H1 (cell line): ENCODE data around the gene PAX7. TPM values are rescaled to one million over a fixed set of nuclear protein-coding genes. Genes with fewer than 3 reads are reported as not detected.

Experiments used
- CTCF ChIA-PET: fragments of 300-600 bp; sonication (Branson Sonifier 250); formaldehyde crosslinking; loops from one replicate; lab custom pipeline; 2021; ENCODE audit not compliant: partially characterized antibody; lab: Charles Lee
- POLR2A ChIA-PET: fragments of 300-600 bp; sonication (Branson Sonifier 250); formaldehyde crosslinking; loops from one replicate; lab custom pipeline; 2021; ENCODE audit warnings: inconsistent platforms; ENCODE audit not compliant: partially characterized antibody; lab: Charles Lee
- DNase-seq, 2 experiments: peaks; one replicate each; pipeline versions ENCODE4 v3.0.0 to v3.0.0-alpha.2; 2010 to 2022; ENCODE audit warnings: low spot score in 2 of 2, low read depth in 1 of 2, mixed read lengths in 1 of 2
- FAIRE-seq: peaks from 2 replicates; lab custom pipeline; 2011; peaks lifted over from hg19 to GRCh38; lab: Jason Lieb, UNC
- H2AFZ ChIP-seq: 2 replicates; pipeline ENCODE4 v1.8.1; 2012; ENCODE audit warnings: low read length, inconsistent platforms
- H2AK5ac ChIP-seq: 2 replicates; pipeline ENCODE4 v1.6.1; 2013; ENCODE audit warnings: low read depth, low read length
- H2BK120ac ChIP-seq: replicated peaks from 2 replicates; pipeline ENCODE3; 2013; ENCODE audit warnings: low read depth, low read length, inconsistent platforms
- H2BK12ac ChIP-seq: 2 replicates; pipeline ENCODE4 v1.6.1; 2013; ENCODE audit warnings: low read depth, low read length
- H2BK15ac ChIP-seq: 2 replicates; pipeline ENCODE4 v1.6.1; 2013; ENCODE audit warnings: low read length
- H2BK20ac ChIP-seq: 2 replicates; pipeline ENCODE4 v1.6.1; 2013; ENCODE audit warnings: low read length
- H2BK5ac ChIP-seq: 2 replicates; pipeline ENCODE4 v1.6.1; 2013; ENCODE audit warnings: low read depth, low read length
- H3K14ac ChIP-seq: 2 replicates; pipeline ENCODE4 v1.6.1; 2013; ENCODE audit warnings: inconsistent platforms; ENCODE audit not compliant: insufficient read length
- H3K18ac ChIP-seq: 2 replicates; pipeline ENCODE4 v1.6.1; 2013; ENCODE audit warnings: low read length; ENCODE audit errors: extremely low read depth
- H3K23ac ChIP-seq: 2 replicates; pipeline ENCODE4 v1.6.1; 2013; ENCODE audit warnings: inconsistent platforms; ENCODE audit not compliant: insufficient read length
- H3K23me2 ChIP-seq: 2 replicates; pipeline ENCODE4 v1.6.1; 2013; ENCODE audit warnings: low read depth, low read length
- H3K27ac ChIP-seq: 2 replicates; pipeline ENCODE4 v1.6.1; 2011; ENCODE audit warnings: low read depth, low read length, inconsistent platforms
- H3K27me3 ChIP-seq, 4 experiments: replicated peaks in 1 of 4; 1 replicate in 1 of 4; 2 replicates in 3 of 4; pipeline versions ENCODE4 v1.6.1 to v1.8.1; 2011 to 2013; ENCODE audit warnings: low read length in 3 of 4, mild to moderate bottlenecking in 3 of 4, inconsistent platforms in 2 of 4, mixed read lengths in 2 of 4, moderate library complexity in 1 of 4; ENCODE audit not compliant: control insufficient read depth in 3 of 4, insufficient read depth in 3 of 4; ENCODE audit errors: extremely low read depth in 1 of 4
- H3K36me3 ChIP-seq, 4 experiments: 2 replicates each; pipeline versions ENCODE4 v1.6.1 to v1.8.1; 2011 to 2013; ENCODE audit warnings: mild to moderate bottlenecking in 4 of 4, low read length in 3 of 4, moderate library complexity in 2 of 4, control low read depth in 1 of 4, inconsistent platforms in 1 of 4; ENCODE audit not compliant: insufficient read depth in 4 of 4, control insufficient read depth in 2 of 4
- H3K4ac ChIP-seq: replicated peaks from 2 replicates; pipeline ENCODE3; 2013; ENCODE audit warnings: low read length, low read depth, mixed read lengths, inconsistent platforms; ENCODE audit not compliant: insufficient read length
- H3K4me1 ChIP-seq, 4 experiments: replicated peaks in 1 of 4; 1 replicate in 1 of 4; 2 replicates in 3 of 4; pipeline versions ENCODE4 v1.6.1 to v1.8.1; 2011 to 2013; ENCODE audit warnings: low read length in 3 of 4, inconsistent platforms in 2 of 4, mixed read lengths in 1 of 4; ENCODE audit not compliant: insufficient read depth in 4 of 4, control insufficient read depth in 3 of 4
- H3K4me2 ChIP-seq, 2 experiments: 2 replicates each; pipeline versions ENCODE4 v1.6.1 to v1.8.1; 2011 to 2013; ENCODE audit warnings: low read depth in 2 of 2, low read length in 2 of 2, control low read depth in 1 of 2, inconsistent platforms in 1 of 2, mild to moderate bottlenecking in 1 of 2; ENCODE audit not compliant: insufficient read depth in 1 of 2
- H3K4me3 ChIP-seq, 4 experiments: fragments of 200-600, 300-600 bp in 1 of 4; sonication (generic), shearing (Covaris generic), sonication (Bioruptor Twin) in 1 of 4; 2 replicates each; pipeline versions ENCODE4 v1.5.1 to v1.8.1; 2011 to 2016; ENCODE audit warnings: low read length in 4 of 4, low read depth in 3 of 4, control low read depth in 2 of 4, inconsistent platforms in 2 of 4, mild to moderate bottlenecking in 2 of 4, mixed read lengths in 1 of 4, moderate library complexity in 1 of 4; ENCODE audit not compliant: insufficient read depth in 2 of 4; ENCODE audit errors: extremely low read depth in 1 of 4
- H3K56ac ChIP-seq: replicated peaks from 2 replicates; pipeline ENCODE3; 2013; ENCODE audit warnings: low read depth, mild to moderate bottlenecking, mixed read lengths, low read length, inconsistent platforms; ENCODE audit not compliant: insufficient read length
- H3K79me1 ChIP-seq: 2 replicates; pipeline ENCODE4 v1.6.1; 2013; ENCODE audit warnings: low read depth, low read length, control low read depth
- H3K79me2 ChIP-seq, 2 experiments: 2 replicates each; pipeline versions ENCODE4 v1.6.1 to v1.8.1; 2012 to 2013; ENCODE audit warnings: low read length in 2 of 2, mild to moderate bottlenecking in 2 of 2, inconsistent platforms in 1 of 2; ENCODE audit not compliant: insufficient read depth in 2 of 2, control insufficient read depth in 1 of 2
- H3K9ac ChIP-seq, 4 experiments: replicated peaks in 1 of 4; 1 replicate in 1 of 4; 2 replicates in 3 of 4; pipeline versions ENCODE4 v1.6.1 to v1.8.1; 2011 to 2013; ENCODE audit warnings: low read depth in 3 of 4, low read length in 3 of 4, control low read depth in 2 of 4, mild to moderate bottlenecking in 2 of 4, moderate library complexity in 2 of 4, inconsistent platforms in 1 of 4; ENCODE audit errors: extremely low read depth in 1 of 4
- H3K9me3 ChIP-seq, 2 experiments: 2 replicates each; pipeline versions ENCODE4 v1.6.1 to v1.8.1; 2012 to 2013; ENCODE audit warnings: mild to moderate bottlenecking in 2 of 2, moderate library complexity in 2 of 2, control low read depth in 1 of 2, inconsistent platforms in 1 of 2, low read depth in 1 of 2, low read length in 1 of 2, mixed read lengths in 1 of 2; ENCODE audit not compliant: insufficient read depth in 2 of 2
- H4K20me1 ChIP-seq, 2 experiments: replicated peaks in 1 of 2; 2 replicates each; pipeline versions ENCODE3 to v1.8.1; 2011 to 2013; ENCODE audit warnings: inconsistent platforms in 2 of 2, low read length in 2 of 2, mild to moderate bottlenecking in 1 of 2; ENCODE audit not compliant: insufficient read depth in 2 of 2, control insufficient read depth in 1 of 2
- H4K5ac ChIP-seq: 2 replicates; pipeline ENCODE4 v1.6.1; 2013; ENCODE audit warnings: low read length, low read depth, mixed read lengths, inconsistent platforms; ENCODE audit not compliant: insufficient read length
- H4K8ac ChIP-seq: 2 replicates; pipeline ENCODE4 v1.8.0; 2013; ENCODE audit warnings: mild to moderate bottlenecking, moderate library complexity, low read length, inconsistent platforms; ENCODE audit not compliant: insufficient read depth; ENCODE audit errors: extremely low read depth
- H4K91ac ChIP-seq: replicated peaks from 2 replicates; pipeline ENCODE3; 2013; ENCODE audit warnings: low read length, mixed read lengths, inconsistent platforms; ENCODE audit not compliant: insufficient read length
- EZH2 ChIP-seq: fragments of 200-600 bp; sonication (generic); IDR thresholded peaks from 2 replicates; pipeline ENCODE4 v1.7.1; 2012; ENCODE audit warnings: low read depth, mild to moderate bottlenecking, moderate library complexity, low read length, inconsistent platforms; ENCODE audit not compliant: severe bottlenecking
- HDAC6 ChIP-seq: IDR thresholded peaks from one replicate; pipeline ENCODE4 v1.7.1; 2012; ENCODE audit warnings: low read depth, mild to moderate bottlenecking, inconsistent platforms, low read length, moderate library complexity
- SUZ12 ChIP-seq: fragments of 200-600 bp; sonication (generic); IDR thresholded peaks from 2 replicates; pipeline ENCODE4 v1.6.1; 2012; ENCODE audit warnings: mild to moderate bottlenecking, inconsistent platforms, low read length, moderate library complexity, mixed read lengths
- TAF7 ChIP-seq: optimal IDR thresholded peaks from 2 replicates; pipeline ENCODE3; 2011; ENCODE audit warnings: low read depth, mild to moderate bottlenecking, inconsistent platforms, low read length, moderate library complexity, borderline replicate concordance
- WGBS, 2 experiments: shearing (Covaris generic) in 1 of 2; methylation state at CpG; one replicate each; pipeline versions ENCODE4 v1.1.6 to v1.1.7; 2013 to 2015; ENCODE audit warnings: low lambda C conversion rate in 2 of 2, mixed read lengths in 2 of 2, inconsistent platforms in 1 of 2, low coverage in 1 of 2, missing lambda C conversion rate in 1 of 2; ENCODE audit not compliant: insufficient replicate concordance in 2 of 2, insufficient coverage in 1 of 2, insufficient read length in 1 of 2; ENCODE audit errors: extremely low coverage in 1 of 2, missing lambda C conversion rate in 1 of 2; 5-methylcytosine and 5-hydroxymethylcytosine counted together
- polyA plus RNA-seq, 7 experiments: library from polyadenylated mRNA; depleted of rRNA in 3 of 7; stranded (reverse) in 5 of 7; unstranded in 2 of 7; fragments of >200 nt in 5 of 7; fragments of 200-250 nt in 2 of 7; gene quantifications; 1 replicate in 5 of 7; 2 replicates in 1 of 7; 4 replicates in 1 of 7; pipeline versions ENCODE4 v1.2.1 to v1.2.3, GENCODE V29; 2011 to 2013; ENCODE audit warnings: missing spikeins in 2 of 7, mixed read lengths in 2 of 7
- total RNA-seq: library from RNA; stranded (reverse); fragmentation: NEBNext Ultra II Directional; extraction: Animal tissue kit (Norgen Biotek cat#: 25700); gene quantifications from 2 replicates; pipeline ENCODE4 v1.2.1, GENCODE V29; 2021

Gene PAX7
- total and polyA plus RNA-seq, 2 of the 8 experiments (the other 6 are each of a cell fraction or from before 2014, with no cell fraction given), result not detected

DNA sequence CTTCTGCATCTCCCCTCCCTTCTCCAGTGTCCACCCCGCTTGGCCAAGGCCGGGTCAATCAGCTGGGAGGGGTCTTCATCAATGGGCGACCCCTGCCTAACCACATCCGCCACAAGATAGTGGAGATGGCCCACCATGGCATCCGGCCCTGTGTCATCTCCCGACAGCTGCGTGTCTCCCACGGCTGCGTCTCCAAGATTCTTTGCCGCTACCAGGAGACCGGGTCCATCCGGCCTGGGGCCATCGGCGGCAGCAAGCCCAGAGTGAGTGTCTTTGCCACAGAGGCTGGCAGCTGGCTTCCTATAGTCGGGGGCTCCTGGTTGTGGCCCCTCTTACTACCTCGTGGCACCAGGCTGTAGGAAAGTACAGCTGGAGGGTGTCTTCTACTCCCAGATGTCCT is 3.6 kb downstream of the PAX7 start:
- CTCF ChIA-PET, result interaction anchor here (1.1 to 4.8 kb wide), 4 partner anchors 9 to 48 kb away, joined by 3 to 24 read pairs (median 11); no protein-coding TSS in a partner anchor
- H3K4ac ChIP-seq, result no peak overlapping the region
- TF ChIP-seq TAF7, result no peak
- peak; percentile 82 for TF ChIP-seq SUZ12
- TF ChIP-seq EZH2, result peak; percentile 86
- TF ChIP-seq HDAC6, result no peak
- H3K4me1 ChIP-seq, result peaks cover 9 to 58% (median 26%) of the 10 kb centered on the region in 4 experiments
- H2BK5ac ChIP-seq, result no peak overlapping the region
- H3K23ac ChIP-seq, result no peak overlapping the region
- WGBS, 2 experiments, result 16% methylated on average over 16 of the region's 16 CpGs; no CpG with 5 or more reads in 1 of the 2 experiments
- peak in 1 of 2 experiments; percentile 52 for DNase-seq
- no peaks in the 10 kb centered on the region for H3K79me1 ChIP-seq
- H4K8ac ChIP-seq, result no peak overlapping the region
- no peak overlapping the region for H3K56ac ChIP-seq
- 0 out of 2 replicates have a peak overlapping the region, but pooled peaks have one; percentile 1 for H3K18ac ChIP-seq
- H2BK12ac ChIP-seq, result peak overlapping the region; percentile 11; the same call in 1 of the 2 replicates
- no peak overlapping the region for H2AFZ ChIP-seq
- no peak overlapping the region for H4K5ac ChIP-seq
- H3K79me2 ChIP-seq, result no peaks in the 10 kb centered on the region
- no peak overlapping the region for H4K91ac ChIP-seq
- POLR2A ChIA-PET, result interaction anchor here (0.6 to 9.2 kb wide), 3 partner anchors 9 to 21 kb away, joined by 3 to 56 read pairs (median 3); no protein-coding TSS in a partner anchor
- peak overlapping the region; percentile 86; the same call in 1 of the 2 replicates for H2AK5ac ChIP-seq
- no peaks in the 10 kb centered on the region for H3K9me3 ChIP-seq
- H3K36me3 ChIP-seq, result no peaks in the 10 kb centered on the region; a peak in 1 of 8 replicates
- peaks cover 23 to 30% of the 10 kb centered on the region in 2 experiments for H4K20me1 ChIP-seq
- no peak overlapping the region for H3K14ac ChIP-seq
- peaks cover 20% of the 10 kb centered on the region; the same call in 1 of the 2 replicates for H3K23me2 ChIP-seq
- no peak overlapping the region for H3K9ac ChIP-seq
- H3K4me2 ChIP-seq, result no peak overlapping the region; a peak in 1 of 4 replicates
- H3K27me3 ChIP-seq, result peaks cover 87 to 98% (median 95%) of the 10 kb centered on the region in 4 experiments
- H3K27ac ChIP-seq, result no peak overlapping the region
- H3K4me3 ChIP-seq, result no peak overlapping the region
- peak overlapping the region; percentile 61; the same call in 1 of the 2 replicates for H2BK20ac ChIP-seq
- no peak for FAIRE-seq
- no peak overlapping the region for H2BK120ac ChIP-seq
- H2BK15ac ChIP-seq, result peak overlapping the region; percentile 48; the same call in 1 of the 2 replicates
